Keratinocyte (primary cell): ENCODE measurements around the gene RPL41. TPM values are rescaled to one million over a fixed set of nuclear protein-coding genes. Genes with fewer than 3 reads are reported as not detected.

ENCODE experiments used
- DNase-seq: peaks from one replicate; pipeline ENCODE4 v3.0.0-alpha.2; 2011; ENCODE audit warnings: low read depth, missing footprints, low spot score
- FAIRE-seq: peaks from 2 replicates; lab custom pipeline; 2011; peaks lifted over from hg19 to GRCh38; lab: Jason Lieb, UNC
- H2AFZ ChIP-seq: 2 replicates; pipeline ENCODE4 v1.6.0; 2012; ENCODE audit warnings: low read length, control low read depth, inconsistent platforms; ENCODE audit not compliant: control insufficient read depth
- H3K27ac ChIP-seq: 2 replicates; pipeline ENCODE4 v1.5.1; 2011; ENCODE audit warnings: low read length; ENCODE audit not compliant: control insufficient read depth, insufficient read depth
- H3K27me3 ChIP-seq: 3 replicates; pipeline ENCODE4 v1.6.0; 2011; ENCODE audit warnings: low read length; ENCODE audit not compliant: control insufficient read depth, insufficient read depth; ENCODE audit errors: extremely low read depth
- H3K36me3 ChIP-seq, 2 experiments: 2 replicates in 1 of 2; 3 replicates in 1 of 2; pipeline ENCODE4 v1.5.1; 2011; ENCODE audit warnings: low read length in 2 of 2, mild to moderate bottlenecking in 1 of 2; ENCODE audit not compliant: control insufficient read depth in 2 of 2, insufficient read depth in 2 of 2; ENCODE audit errors: extremely low read depth in 1 of 2
- H3K4me1 ChIP-seq: 3 replicates; pipeline ENCODE4 v1.5.1; 2011; ENCODE audit warnings: low read length; ENCODE audit not compliant: control insufficient read depth, insufficient read depth; ENCODE audit errors: extremely low read depth
- H3K4me2 ChIP-seq: 3 replicates; pipeline ENCODE4 v1.6.0; 2011; ENCODE audit warnings: low read depth, low read length; ENCODE audit not compliant: control insufficient read depth, insufficient read depth; ENCODE audit errors: extremely low read depth
- H3K4me3 ChIP-seq, 3 experiments: fragments of 200-600 bp in 1 of 3; sonication (generic) in 1 of 3; 2 replicates in 2 of 3; 3 replicates in 1 of 3; pipeline ENCODE4 v1.5.1; 2011 to 2016; ENCODE audit warnings: low read length in 3 of 3, mild to moderate bottlenecking in 3 of 3, control low read depth in 2 of 3, inconsistent platforms in 1 of 3, low read depth in 1 of 3, mixed read lengths in 1 of 3, mixed run types in 1 of 3, moderate library complexity in 1 of 3; ENCODE audit not compliant: control insufficient read depth in 2 of 3, insufficient read depth in 2 of 3; ENCODE audit errors: extremely low read depth in 1 of 3
- H3K79me2 ChIP-seq: 2 replicates; pipeline ENCODE4 v1.6.0; 2012; ENCODE audit warnings: low read length; ENCODE audit not compliant: control insufficient read depth, insufficient read depth
- H3K9ac ChIP-seq: 3 replicates; pipeline ENCODE4 v1.6.0; 2011; ENCODE audit warnings: low read length; ENCODE audit not compliant: control insufficient read depth, insufficient read depth; ENCODE audit errors: extremely low read depth
- H3K9me1 ChIP-seq: 3 replicates; pipeline ENCODE4 v1.6.0; 2011; ENCODE audit warnings: low read length; ENCODE audit not compliant: control insufficient read depth, insufficient read depth; ENCODE audit errors: extremely low read depth
- H3K9me3 ChIP-seq: 2 replicates; pipeline ENCODE4 v1.5.1; 2012; ENCODE audit warnings: low read depth, low read length; ENCODE audit not compliant: control insufficient read depth
- H4K20me1 ChIP-seq: 3 replicates; pipeline ENCODE4 v1.6.0; 2011; ENCODE audit warnings: low read length; ENCODE audit not compliant: control insufficient read depth, insufficient read depth; ENCODE audit errors: extremely low read depth
- EZH2 ChIP-seq: IDR thresholded peaks from one replicate; pipeline ENCODE4 v1.6.1; 2012; ENCODE audit warnings: inconsistent platforms, mild to moderate bottlenecking, low read length, moderate library complexity
- dilution Hi-C: fragments of 300-500 bp; cut with MboI; formaldehyde crosslinking; loops from one replicate; pipeline ENCODE4 v1.7.0; 2020; ENCODE audit warnings: low sequenced_read_pairs; ENCODE audit not compliant: extremely low pct_ligation_motif_present
- polyA plus RNA-seq, 5 experiments: library from polyadenylated mRNA; depleted of rRNA in 3 of 5; stranded (reverse) in 3 of 5; stranded (forward) in 1 of 5; unstranded in 1 of 5; fragments of >200 nt; gene quantifications; 1 replicate in 1 of 5; 2 replicates in 3 of 5; 3 replicates in 1 of 5; pipeline versions ENCODE4 v1.2.1 to v1.2.3, GENCODE V29; 2011 to 2012; ENCODE audit warnings: missing spikeins in 2 of 5, low read depth in 1 of 5, low replicate concordance in 1 of 5
- TF ChIP-seq, protein P1 (sequence below), 3 experiments: IDR thresholded peaks in 1 of 3; conservative IDR thresholded peaks in 1 of 3; optimal IDR thresholded peaks in 1 of 3; 2 replicates in 2 of 3; 3 replicates in 1 of 3; pipeline versions ENCODE3 to v1.5.1; 2011; ENCODE audit warnings: low read length in 3 of 3, mild to moderate bottlenecking in 3 of 3, moderate library complexity in 2 of 3, control low read depth in 1 of 3, inconsistent platforms in 1 of 3; ENCODE audit not compliant: insufficient read depth in 2 of 3; ENCODE audit errors: extremely low read depth in 1 of 3

The RPL41 gene
- polyA plus RNA-seq, 1 donor (not counting 4 experiments of a cell fraction or from before 2014, with no cell fraction given) = 10,481 TPM

DNA sequence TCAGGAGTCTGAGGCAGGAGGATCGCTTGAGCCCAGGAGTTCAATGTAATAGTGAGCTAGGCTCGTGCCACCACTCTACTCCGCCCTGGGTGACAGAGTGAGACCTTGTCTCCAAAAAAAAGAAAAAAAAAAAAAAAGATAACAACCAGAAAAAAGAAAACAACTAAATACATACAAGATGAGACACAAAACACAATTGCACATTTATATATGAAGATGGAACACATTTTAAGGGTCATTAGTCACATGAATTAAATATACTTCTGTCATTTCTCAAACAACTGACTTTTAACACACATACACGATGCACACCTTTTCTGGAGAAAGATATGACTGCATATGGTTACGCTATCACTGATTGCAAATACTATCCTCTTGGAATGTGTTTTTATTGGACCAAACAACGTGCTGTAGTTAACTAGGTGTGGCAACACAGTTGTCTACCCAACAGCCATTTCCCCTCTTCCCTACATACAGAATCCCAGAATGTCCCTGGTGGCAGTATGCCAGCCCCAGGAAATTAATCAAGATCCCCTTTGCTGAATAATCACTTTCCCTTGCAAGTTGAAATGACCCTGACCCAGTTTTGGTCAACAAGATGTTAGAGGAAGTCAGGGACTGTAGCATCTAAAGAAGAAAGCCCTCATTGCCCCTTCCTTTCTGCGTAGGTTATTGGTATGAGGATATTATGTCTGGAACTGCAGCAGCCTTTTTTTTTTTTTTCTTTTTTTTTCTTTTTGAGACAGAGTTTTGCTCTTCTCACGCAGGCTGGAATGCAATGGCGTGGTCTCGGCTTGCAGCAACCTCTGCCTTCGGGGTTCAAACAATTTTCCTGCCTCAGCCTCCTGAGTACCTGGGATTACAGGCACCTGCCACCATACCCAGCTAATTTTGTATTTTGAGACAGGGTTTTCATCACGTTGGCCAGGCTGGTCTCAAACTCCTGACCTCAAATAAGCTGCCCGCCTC is 30.3 kb downstream of the RPL41 start:
- Histone ChIP-seq H3K9me3 (no peaks in the 10 kb centered on the region), H3K9ac (no peak overlapping the region), H3K9me1 (no peaks in the 10 kb centered on the region), H3K4me1 (peaks cover 6% of the 10 kb centered on the region), H3K79me2 (no peaks in the 10 kb centered on the region), H3K4me2 (peak overlapping the region; percentile 14), H3K27me3 (no peaks in the 10 kb centered on the region), H4K20me1 (no peaks in the 10 kb centered on the region), H3K4me3 (no peak overlapping the region), H3K36me3 (peaks cover 24 to 26% of the 10 kb centered on the region in 2 experiments), H2AFZ (no peak overlapping the region), H3K27ac (no peak overlapping the region)
- DNase-seq (no peak), FAIRE-seq (no peak)
- TF ChIP-seq, protein P1, sequence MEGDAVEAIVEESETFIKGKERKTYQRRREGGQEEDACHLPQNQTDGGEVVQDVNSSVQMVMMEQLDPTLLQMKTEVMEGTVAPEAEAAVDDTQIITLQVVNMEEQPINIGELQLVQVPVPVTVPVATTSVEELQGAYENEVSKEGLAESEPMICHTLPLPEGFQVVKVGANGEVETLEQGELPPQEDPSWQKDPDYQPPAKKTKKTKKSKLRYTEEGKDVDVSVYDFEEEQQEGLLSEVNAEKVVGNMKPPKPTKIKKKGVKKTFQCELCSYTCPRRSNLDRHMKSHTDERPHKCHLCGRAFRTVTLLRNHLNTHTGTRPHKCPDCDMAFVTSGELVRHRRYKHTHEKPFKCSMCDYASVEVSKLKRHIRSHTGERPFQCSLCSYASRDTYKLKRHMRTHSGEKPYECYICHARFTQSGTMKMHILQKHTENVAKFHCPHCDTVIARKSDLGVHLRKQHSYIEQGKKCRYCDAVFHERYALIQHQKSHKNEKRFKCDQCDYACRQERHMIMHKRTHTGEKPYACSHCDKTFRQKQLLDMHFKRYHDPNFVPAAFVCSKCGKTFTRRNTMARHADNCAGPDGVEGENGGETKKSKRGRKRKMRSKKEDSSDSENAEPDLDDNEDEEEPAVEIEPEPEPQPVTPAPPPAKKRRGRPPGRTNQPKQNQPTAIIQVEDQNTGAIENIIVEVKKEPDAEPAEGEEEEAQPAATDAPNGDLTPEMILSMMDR (optimal IDR thresholded peaks at IDR 0.05 in 1 of 3, IDR thresholded peaks at IDR 0.05 in 1 of 3, conservative IDR thresholded peaks at IDR 0.05 in 1 of 3; ENCODE audit: extremely low read depth in 1 of 3, insufficient read depth in 2 of 3, low read length in 3 of 3) = no peak
- no peak for TF ChIP-seq EZH2
- dilution Hi-C loops = no loop called here

DNA sequence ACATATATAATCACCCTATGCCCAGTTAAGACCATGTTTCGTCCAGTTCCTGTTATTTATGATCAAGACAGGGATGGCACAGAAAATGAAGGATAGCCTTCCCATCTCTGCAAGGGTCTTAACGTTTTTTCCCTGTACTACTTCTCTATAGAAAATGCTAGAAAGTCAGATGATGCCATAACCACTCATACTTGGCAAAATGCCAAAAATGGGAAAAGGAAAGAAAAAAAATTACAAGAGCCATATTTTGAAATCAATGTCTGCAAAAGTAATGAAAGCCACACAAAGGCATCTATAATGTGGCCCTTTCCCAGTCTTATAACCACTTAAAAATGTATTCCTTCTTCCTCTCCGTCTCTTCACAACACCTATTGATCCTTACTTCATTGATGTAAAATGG is 34.1 kb downstream of the RPL41 start:
- H2AFZ ChIP-seq = no peak overlapping the region
- FAIRE-seq (peak; percentile 44), DNase-seq (no peak)
- H3K79me2 ChIP-seq = no peaks in the 10 kb centered on the region
- no peak overlapping the region for H3K27ac ChIP-seq
- H3K9me1 ChIP-seq = no peaks in the 10 kb centered on the region
- H4K20me1 ChIP-seq = no peaks in the 10 kb centered on the region
- H3K4me1 ChIP-seq = peaks cover 16% of the 10 kb centered on the region
- H3K9me3 ChIP-seq = no peaks in the 10 kb centered on the region
- no peak overlapping the region for H3K9ac ChIP-seq
- H3K4me2 ChIP-seq = no peak overlapping the region
- no peak overlapping the region for H3K4me3 ChIP-seq
- TF ChIP-seq, protein P1 (optimal IDR thresholded peaks at IDR 0.05 in 1 of 3, IDR thresholded peaks at IDR 0.05 in 1 of 3, conservative IDR thresholded peaks at IDR 0.05 in 1 of 3; ENCODE audit: extremely low read depth in 1 of 3, insufficient read depth in 2 of 3, low read length in 3 of 3) = no peak
- no peak for TF ChIP-seq EZH2
- dilution Hi-C loops = no loop called here
- H3K36me3 ChIP-seq = peaks cover 0 to 2% of the 10 kb centered on the region in 2 experiments
- H3K27me3 ChIP-seq = no peaks in the 10 kb centered on the region
